Neural progenitor cell (in vitro differentiated cells): ENCODE results near the gene PKNOX2. TPM values are rescaled to one million over a fixed set of nuclear protein-coding genes. Genes with fewer than 3 reads are reported as not detected.

Experiments used
- DNase-seq: peaks from one replicate; pipeline ENCODE4 v3.0.0-alpha.2; 2016; ENCODE audit warnings: low spot score
- H2AFZ ChIP-seq: fragments of 200-600 bp; sonication (generic); replicated peaks from 2 replicates; pipeline ENCODE4 v1.6.1; 2016; ENCODE audit warnings: antibody characterized with exemption
- H3F3A ChIP-seq: fragments of 200-600 bp; sonication (generic); 2 replicates; pipeline ENCODE4 v1.6.1; 2016; ENCODE audit warnings: antibody characterized with exemption, low read depth
- H3K27ac ChIP-seq: fragments of 200-600 bp; sonication (generic); 2 replicates; pipeline ENCODE4 v1.5.1; 2016; ENCODE audit warnings: mild to moderate bottlenecking
- H3K27me3 ChIP-seq: fragments of 200-600 bp; sonication (generic); 2 replicates; pipeline ENCODE4 v1.6.1; 2016; ENCODE audit warnings: mild to moderate bottlenecking, moderate library complexity
- H3K36me3 ChIP-seq: fragments of 200-600 bp; sonication (generic); 2 replicates; pipeline ENCODE4 v1.5.1; 2016
- H3K4me1 ChIP-seq: fragments of 200-600 bp; sonication (generic); 2 replicates; pipeline ENCODE4 v1.6.1; 2016; ENCODE audit warnings: mixed run types
- H3K4me2 ChIP-seq: fragments of 200-600 bp; sonication (generic); 2 replicates; pipeline ENCODE4 v1.6.1; 2016
- H3K4me3 ChIP-seq: fragments of 200-600 bp; sonication (generic); 2 replicates; pipeline ENCODE4 v1.5.1; 2016
- H3K79me2 ChIP-seq: fragments of 200-600 bp; sonication (generic); 2 replicates; pipeline ENCODE4 v1.6.1; 2016; ENCODE audit warnings: low read depth
- H3K9ac ChIP-seq: fragments of 200-600 bp; sonication (generic); 2 replicates; pipeline ENCODE4 v1.6.1; 2016
- H3K9me3 ChIP-seq: fragments of 200-600 bp; sonication (generic); 2 replicates; pipeline ENCODE4 v1.5.1; 2016; ENCODE audit warnings: low read depth
- H4K20me1 ChIP-seq: fragments of 200-600 bp; sonication (generic); 2 replicates; pipeline ENCODE4 v1.6.1; 2016; ENCODE audit warnings: low read depth
- H3K27ac Mint-ChIP-seq: 3 replicates; pipeline ENCODE4 v1.8.0; 2021; ENCODE audit warnings: mixed read lengths
- H3K27me3 Mint-ChIP-seq: 2 replicates; pipeline ENCODE4 v1.8.0; 2022; ENCODE audit warnings: low read depth, mild to moderate bottlenecking, inconsistent platforms, moderate library complexity, mixed read lengths; ENCODE audit not compliant: insufficient read depth
- H3K36me3 Mint-ChIP-seq: 3 replicates; pipeline ENCODE4 v1.8.0; 2021; ENCODE audit warnings: mixed read lengths
- H3K4me1 Mint-ChIP-seq: 3 replicates; pipeline ENCODE4 v1.8.0; 2021; ENCODE audit warnings: mixed read lengths
- H3K4me3 Mint-ChIP-seq: 3 replicates; pipeline ENCODE4 v1.8.0; 2021; ENCODE audit warnings: mild to moderate bottlenecking, moderate library complexity, mixed read lengths
- H3K9me3 Mint-ChIP-seq: 3 replicates; pipeline ENCODE4 v1.8.0; 2020; ENCODE audit warnings: mixed read lengths
- CTCF ChIP-seq: fragments of 200-600 bp; sonication (generic); IDR thresholded peaks from 2 replicates; pipeline ENCODE4 v1.5.1; 2017; ENCODE audit warnings: antibody characterized with exemption, mild to moderate bottlenecking
- EZH2 ChIP-seq: fragments of 200-600 bp; sonication (generic); IDR thresholded peaks from 2 replicates; pipeline ENCODE4 v1.6.1; 2017; ENCODE audit warnings: antibody characterized with exemption, mild to moderate bottlenecking, moderate library complexity
- EZH2phosphoT487 ChIP-seq: fragments of 200-600 bp; sonication (generic); IDR thresholded peaks from 2 replicates; pipeline ENCODE4 v1.6.1; 2017; ENCODE audit warnings: antibody characterized with exemption
- total RNA-seq: library from RNA; depleted of rRNA; stranded (reverse); fragments of >200 nt; gene quantifications from 2 replicates; pipeline ENCODE4 v1.2.3, GENCODE V29; 2015; ENCODE audit warnings: low replicate concordance

The PKNOX2 gene
- total RNA-seq, 1 donor from 2014 or later = 4.3 TPM

GRCh38 chr11:125190566-125190965 is 26.0 kb downstream of the PKNOX2 start:
- Histone ChIP-seq H3K9me3 (no peaks in the 10 kb centered on the region), H4K20me1 (peaks cover 19% of the 10 kb centered on the region), H3K4me2 (peak overlapping the region; percentile 20), H3K36me3 (no peaks in the 10 kb centered on the region), H3K4me1 (peaks cover 52% of the 10 kb centered on the region), H3K79me2 (peaks cover 9% of the 10 kb centered on the region), H2AFZ (no peak overlapping the region), H3F3A (peaks cover 19% of the 10 kb centered on the region), H3K27me3 (no peaks in the 10 kb centered on the region), H3K9ac (no peak overlapping the region), H3K4me3 (no peak overlapping the region), H3K27ac (no peak overlapping the region)
- Mint-ChIP-seq H3K4me1 (peaks cover 53% of the 10 kb centered on the region), H3K27me3 (peaks cover 2% of the 10 kb centered on the region), H3K27ac (no peak overlapping the region), H3K9me3 (peaks cover 23% of the 10 kb centered on the region), H3K36me3 (peaks cover 35% of the 10 kb centered on the region), H3K4me3 (no peak overlapping the region)
- peak; percentile 41 for DNase-seq
- TF ChIP-seq EZH2phosphoT487 = no peak
- no peak for TF ChIP-seq EZH2
- no peak for TF ChIP-seq CTCF

- Histone ChIP-seq H3K79me2 (peaks cover 3% of the 10 kb centered on the region), H3K4me1 (peaks cover 52% of the 10 kb centered on the region), H4K20me1 (peaks cover 19% of the 10 kb centered on the region), H3F3A (peaks cover 19% of the 10 kb centered on the region), H2AFZ (no peak overlapping the region), H3K27me3 (no peaks in the 10 kb centered on the region), H3K27ac (no peak overlapping the region), H3K9me3 (no peaks in the 10 kb centered on the region), H3K4me2 (peak overlapping the region; percentile 45), H3K9ac (no peak overlapping the region), H3K4me3 (no peak overlapping the region), H3K36me3 (no peaks in the 10 kb centered on the region)
- peaks cover 24% of the 10 kb centered on the region for H3K36me3 Mint-ChIP-seq
- H3K27me3 Mint-ChIP-seq = peaks cover 4% of the 10 kb centered on the region
- H3K4me1 Mint-ChIP-seq = peaks cover 53% of the 10 kb centered on the region
- TF ChIP-seq EZH2phosphoT487 (no peak), CTCF (no peak), EZH2 (no peak)
- DNase-seq = peak; percentile 47
- H3K27ac Mint-ChIP-seq = peak overlapping the region; percentile 64
- H3K4me3 Mint-ChIP-seq = peak overlapping the region; percentile 47
- peaks cover 10% of the 10 kb centered on the region for H3K9me3 Mint-ChIP-seq
Observed at GRCh38 chr11:125192183-125192582, 27.6 kb downstream of the PKNOX2 start.

- TF ChIP-seq CTCF = no peak
- TF ChIP-seq EZH2phosphoT487 = no peak
- TF ChIP-seq EZH2 = no peak
- H3K27ac Mint-ChIP-seq = peak overlapping the region; percentile 47
- Histone ChIP-seq H3K4me3 (no peak overlapping the region), H3F3A (peaks cover 19% of the 10 kb centered on the region), H3K27me3 (no peaks in the 10 kb centered on the region), H4K20me1 (peaks cover 24% of the 10 kb centered on the region), H3K9ac (no peak overlapping the region), H3K9me3 (no peaks in the 10 kb centered on the region), H3K27ac (peak overlapping the region; percentile 13), H3K4me1 (peaks cover 48% of the 10 kb centered on the region), H3K79me2 (no peaks in the 10 kb centered on the region), H2AFZ (no peak overlapping the region), H3K36me3 (no peaks in the 10 kb centered on the region), H3K4me2 (peak overlapping the region; percentile 45)
- peaks cover 4% of the 10 kb centered on the region for H3K27me3 Mint-ChIP-seq
- no peak for DNase-seq
- H3K9me3 Mint-ChIP-seq = peaks cover 8% of the 10 kb centered on the region
- H3K4me3 Mint-ChIP-seq = peak overlapping the region; percentile 47
- H3K4me1 Mint-ChIP-seq = peaks cover 53% of the 10 kb centered on the region
- peaks cover 24% of the 10 kb centered on the region for H3K36me3 Mint-ChIP-seq
Observed at GRCh38 chr11:125192717-125193415, 28.3 kb downstream of the PKNOX2 start.
